HG03175 (cell line): Measurements from ENCODE around the gene RPL13.
A peak's percentile ranks its signal among the peaks of the same experiment; 100 is the strongest.

Source experiments
- ATAC-seq: cut with Tn5 transposase; IDR thresholded peaks from one replicate; pipeline ENCODE4 v1.9.1; 2021; ENCODE audit warnings: mild to moderate bottlenecking, moderate library complexity; ENCODE audit not compliant: unreplicated experiment

Gene RPL13

DNA sequence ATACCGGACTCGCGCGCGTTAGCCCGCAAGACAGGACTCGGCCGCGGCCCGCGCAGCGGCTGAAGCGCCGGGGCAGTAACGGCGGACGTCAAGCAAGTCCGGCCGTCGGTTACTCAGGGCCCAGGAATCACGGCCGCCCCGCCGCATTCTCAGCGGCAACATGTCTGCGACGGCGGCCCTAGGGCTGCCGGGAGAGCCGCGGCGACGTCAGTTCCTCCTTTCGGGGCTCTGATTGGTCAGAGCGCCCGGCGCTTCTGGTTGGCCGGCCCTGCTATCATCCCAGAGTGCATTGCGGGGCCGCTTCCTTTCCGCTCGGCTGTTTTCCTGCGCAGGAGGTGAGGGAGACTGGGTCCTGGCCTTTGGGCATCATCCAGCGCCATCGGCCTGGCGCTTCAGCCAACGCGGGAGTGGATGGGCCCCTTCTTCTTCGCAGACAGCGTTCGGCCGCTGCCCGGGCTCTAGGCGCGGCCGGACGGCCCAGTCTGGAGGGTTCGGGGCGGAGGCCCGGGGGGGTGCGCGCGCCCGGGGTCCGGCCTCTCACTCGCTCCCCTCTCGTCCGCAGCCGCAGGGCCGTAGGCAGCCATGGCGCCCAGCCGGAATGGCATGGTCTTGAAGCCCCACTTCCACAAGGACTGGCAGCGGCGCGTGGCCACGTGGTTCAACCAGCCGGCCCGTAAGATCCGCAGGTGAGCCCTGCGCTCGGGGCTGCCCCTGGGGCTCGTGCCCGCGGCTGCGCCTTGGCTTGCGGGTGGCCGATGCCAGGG, at the start of gene RPL13:
Gene RPL13, plus strand, starts transcription at position 305 of the 764 bp plus-strand sequence. Its CDS starts 278 bp downstream, at position 583.
- ATAC-seq: peak; percentile 90

DNA sequence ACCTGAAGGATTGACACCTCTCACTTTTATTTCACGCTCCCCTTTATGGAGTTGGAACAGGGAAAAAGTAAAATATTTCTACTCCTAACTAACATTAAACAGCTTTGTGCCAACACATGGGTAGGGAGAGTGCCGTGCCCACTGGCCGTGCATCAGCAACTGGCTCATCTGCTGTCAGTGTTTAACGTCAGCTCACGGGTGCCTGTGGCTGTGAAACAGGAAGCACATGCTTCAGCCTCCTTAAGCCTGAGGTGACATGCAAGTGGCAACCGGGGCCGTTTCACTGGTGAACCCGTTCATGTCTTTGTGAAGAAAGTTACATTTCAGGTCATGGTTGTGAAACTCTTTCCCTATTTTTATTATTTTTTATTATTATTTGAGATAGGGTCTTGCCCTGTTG, 49.1 kb upstream of the RPL13 start:
- ATAC-seq: no peak

- no peak for ATAC-seq
These were observed 48.0 kb upstream of the RPL13 start for GRCh38 chr16:89512453-89512852.

DNA sequence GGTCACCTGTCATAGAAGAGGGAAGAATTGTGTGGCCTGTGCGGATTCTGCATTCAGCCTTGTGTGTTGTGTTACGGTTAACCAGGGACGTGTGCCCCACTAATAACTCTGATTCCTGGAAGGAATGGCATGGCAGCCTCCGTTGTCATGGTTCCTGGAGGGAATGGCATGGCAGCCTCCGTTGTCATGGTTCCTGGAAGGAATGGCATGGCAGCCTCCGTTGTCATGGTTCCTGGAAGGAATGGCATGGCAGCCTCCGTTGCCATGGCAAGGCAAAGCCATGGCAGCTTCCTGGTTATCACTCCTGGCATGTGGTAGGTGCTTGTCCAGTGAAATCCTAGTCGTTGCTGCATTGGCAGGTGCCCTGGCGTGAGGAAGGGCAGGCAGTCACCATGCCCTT, 43.4 kb upstream of the RPL13 start:
- no peak for ATAC-seq

DNA sequence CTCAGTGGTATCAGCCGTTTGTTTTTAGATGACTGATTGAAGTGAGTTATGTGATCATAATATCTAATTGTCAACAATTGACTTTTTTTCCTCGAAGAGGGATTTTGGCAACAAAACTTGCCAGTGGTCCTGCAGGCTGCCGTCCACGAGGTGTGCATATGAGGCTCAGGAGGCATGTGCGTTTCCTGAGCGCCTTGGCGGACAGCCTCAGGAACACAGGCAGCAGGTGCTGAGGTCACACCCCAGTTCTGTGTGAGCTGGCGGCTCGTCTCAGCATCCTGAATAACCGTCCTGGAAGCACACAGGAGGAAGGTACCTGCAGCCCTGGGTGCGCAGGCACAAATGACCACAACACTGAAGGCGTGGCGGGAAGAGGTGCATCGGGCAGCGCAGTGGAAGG, 40.6 kb upstream of the RPL13 start:
- ATAC-seq: no peak

- no peak for ATAC-seq
These were observed 38.2 kb upstream of the RPL13 start for GRCh38 chr16:89522287-89522686.

DNA sequence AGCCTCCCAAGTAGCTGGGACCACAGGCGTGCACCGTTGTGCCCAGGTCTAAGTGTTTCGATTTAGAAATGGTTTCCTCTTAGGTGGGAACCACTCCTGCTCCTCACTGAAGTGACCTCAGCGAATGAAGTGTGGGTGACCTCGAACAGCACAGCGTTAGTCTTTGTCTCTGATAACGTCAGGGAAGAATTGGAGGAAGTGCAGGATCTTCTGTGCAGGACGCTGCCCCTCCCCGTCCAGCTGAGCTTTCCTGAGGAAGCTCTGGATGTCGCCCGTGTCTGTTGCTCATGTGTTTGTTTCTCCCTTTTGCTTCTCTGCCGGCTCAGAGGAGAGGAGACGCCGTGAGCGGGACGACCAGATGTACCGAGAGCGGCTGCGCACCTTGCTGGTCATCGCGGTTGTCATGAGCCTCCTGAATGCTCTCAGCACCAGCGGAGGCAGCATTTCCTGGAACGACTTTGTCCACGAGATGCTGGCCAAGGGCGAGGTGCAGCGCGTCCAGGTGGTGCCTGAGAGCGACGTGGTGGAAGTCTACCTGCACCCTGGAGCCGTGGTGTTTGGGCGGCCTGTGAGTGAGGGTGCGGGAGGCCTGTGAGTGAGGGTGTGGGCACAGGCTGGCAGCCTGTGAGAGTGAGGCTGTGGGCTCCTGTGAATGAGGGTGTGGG, 36.7 kb upstream of the RPL13 start:
- ATAC-seq: no peak

DNA sequence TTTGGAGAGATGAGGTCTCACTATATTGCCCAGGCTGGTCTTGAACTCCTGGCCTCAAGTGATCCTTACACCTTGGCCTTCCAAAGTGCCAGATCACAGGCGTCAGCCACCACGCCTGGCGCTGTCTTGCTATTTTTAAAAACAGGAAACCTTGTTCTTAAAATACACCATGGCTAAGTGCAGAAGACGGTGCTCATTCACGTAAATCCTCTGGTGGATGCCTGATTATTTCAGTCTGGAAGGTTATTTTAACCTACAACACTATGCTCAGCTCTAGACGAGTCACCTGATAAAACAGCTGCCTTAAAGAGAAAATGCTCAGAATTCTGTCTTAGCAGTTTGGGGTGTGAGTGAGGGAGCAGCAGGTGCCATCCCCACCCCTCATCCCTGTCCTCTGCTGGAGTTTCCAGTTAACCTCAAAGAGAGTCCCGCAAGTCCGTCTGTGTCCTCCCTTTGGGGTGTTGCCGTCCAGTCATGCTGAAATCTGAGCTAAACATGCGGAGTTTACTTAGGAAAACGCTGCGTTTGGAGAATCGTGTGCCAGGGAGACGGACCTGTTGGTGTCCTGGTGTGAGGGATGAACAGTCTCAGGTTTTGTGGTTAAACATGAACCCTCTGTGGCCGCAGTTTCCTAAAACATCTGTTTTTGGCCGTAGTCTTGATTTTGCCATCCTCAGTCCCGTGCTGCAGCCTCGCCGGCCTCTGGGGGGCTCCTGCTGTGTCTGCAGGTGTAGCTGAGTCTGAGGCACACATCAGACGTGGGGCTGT, 35.2 kb upstream of the RPL13 start:
- ATAC-seq: no peak

DNA sequence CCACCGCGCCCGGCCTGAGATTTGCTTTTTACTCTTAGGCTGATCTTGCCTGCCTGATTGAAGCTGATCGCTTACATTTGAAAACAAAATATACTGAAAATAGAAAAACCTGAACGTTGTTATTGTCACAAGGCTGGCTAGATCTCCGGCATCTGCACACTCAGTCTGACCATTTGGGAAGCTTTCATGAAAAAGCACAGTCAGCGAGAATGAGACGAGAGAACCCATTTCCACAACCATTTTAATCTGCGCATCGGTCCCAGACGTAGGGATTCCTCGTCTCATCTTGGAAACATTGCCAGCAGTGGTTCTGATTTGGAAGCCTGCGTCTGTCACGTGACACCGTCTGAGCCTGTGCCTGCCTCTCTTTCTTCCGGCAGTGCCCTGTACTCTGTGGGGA, 31.4 kb upstream of the RPL13 start:
- ATAC-seq: no peak

DNA sequence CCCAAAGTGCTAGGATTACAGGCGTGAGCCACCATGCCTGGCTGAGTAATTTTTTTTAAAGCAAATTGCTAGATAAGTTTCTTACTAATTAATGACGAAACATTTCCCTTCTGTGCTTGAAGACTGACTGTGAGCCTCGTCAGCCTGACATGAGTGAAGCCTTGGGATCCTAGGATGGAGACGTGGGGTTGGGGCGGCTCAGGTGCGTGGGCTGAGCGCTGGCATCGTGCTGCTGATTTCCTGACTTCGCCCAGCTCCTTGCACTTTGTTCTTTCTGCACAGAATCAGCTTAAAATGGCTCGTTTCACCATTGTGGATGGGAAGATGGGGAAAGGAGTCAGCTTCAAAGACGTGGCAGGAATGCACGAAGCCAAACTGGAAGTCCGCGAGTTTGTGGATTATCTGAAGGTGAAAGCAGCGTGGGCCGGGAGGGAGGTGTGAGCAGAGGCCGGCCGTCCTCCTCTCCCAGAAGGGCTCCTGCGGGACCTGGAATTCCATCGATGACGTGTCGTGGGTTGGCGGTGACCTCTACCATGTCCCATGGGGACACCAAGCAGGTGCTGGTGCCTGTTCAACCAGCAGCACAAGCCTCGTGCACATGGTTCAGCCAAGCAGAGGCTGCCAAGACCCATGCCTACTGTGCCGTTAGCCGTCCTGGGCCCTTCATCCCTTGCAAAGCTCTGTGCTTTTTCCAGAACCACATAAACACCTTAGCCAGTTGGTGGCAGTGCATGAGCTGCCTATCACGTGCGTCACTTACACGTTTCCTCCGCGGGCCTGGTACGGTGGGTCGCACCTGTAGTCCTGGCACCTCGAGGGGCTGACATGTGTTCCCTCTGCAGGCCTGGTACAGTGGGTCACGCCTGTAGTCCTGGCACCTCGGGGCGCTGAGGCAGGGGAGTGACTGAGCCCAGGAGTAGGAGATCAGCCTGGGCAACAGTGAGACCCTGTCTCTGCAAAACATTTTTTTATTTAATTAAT, 29.8 kb upstream of the RPL13 start:
- ATAC-seq: no peak

GRCh38 chr16:89531821-89532526, 28.5 kb upstream of the RPL13 start:
- ATAC-seq: no peak

GRCh38 chr16:89534252-89534756, 26.2 kb upstream of the RPL13 start:
- no peak for ATAC-seq

GRCh38 chr16:89536371-89536770, 24.1 kb upstream of the RPL13 start:
- no peak for ATAC-seq

DNA sequence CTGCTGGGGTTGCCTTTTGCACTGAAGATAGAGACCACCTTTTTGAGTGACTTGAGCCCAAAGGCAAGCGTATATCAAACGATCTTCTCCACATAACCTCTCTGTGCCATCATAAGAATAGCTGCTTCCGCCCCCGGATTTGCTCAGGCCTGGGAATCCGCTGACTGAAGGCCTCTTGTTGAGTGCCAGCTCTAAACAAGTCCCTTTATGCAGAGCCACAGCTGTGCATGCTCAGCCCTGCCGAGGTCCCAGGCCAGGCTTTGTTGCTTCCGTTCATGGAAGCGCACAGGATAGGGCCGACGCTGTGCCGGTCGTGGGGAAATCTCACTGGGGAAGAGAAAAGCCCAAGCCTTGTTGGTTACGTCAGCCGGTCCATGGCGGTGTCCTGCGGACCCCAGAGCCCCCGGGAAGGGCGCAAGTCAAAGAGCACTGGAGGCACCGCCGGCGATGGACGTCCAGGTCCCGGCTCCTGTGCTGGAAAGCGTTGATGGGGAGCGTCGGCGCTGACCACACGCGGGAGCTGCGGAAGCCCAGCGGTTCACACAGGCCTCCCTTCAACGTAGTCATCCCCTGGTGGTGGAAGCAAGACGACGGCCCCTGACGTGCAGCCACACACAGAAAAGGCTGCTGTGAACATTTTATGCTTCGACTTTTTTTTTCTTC, 23.5 kb upstream of the RPL13 start:
- no peak for ATAC-seq

DNA sequence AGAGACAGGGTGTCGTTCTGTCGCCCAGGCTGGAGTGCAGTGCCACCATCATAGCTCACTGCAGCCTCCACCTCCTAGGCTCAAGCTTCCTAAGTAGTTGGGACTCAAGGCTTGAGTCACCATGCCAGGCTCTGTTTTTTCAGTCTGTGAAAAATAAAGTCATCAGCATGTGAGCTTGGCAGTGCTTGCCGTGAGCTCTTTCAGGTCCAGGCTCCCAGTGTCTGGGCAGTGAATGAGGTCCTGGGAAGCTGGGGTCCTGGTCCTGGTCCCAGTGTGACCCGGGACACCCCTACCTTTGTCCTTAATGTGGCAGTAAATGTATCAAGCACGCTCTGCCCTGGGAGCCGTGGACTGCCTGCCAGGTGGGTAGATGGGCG, 22.9 kb upstream of the RPL13 start:
- ATAC-seq: no peak

- no peak for ATAC-seq
These were observed 22.2 kb upstream of the RPL13 start for GRCh38 chr16:89538286-89538685.

GRCh38 chr16:89540557-89540956, 19.9 kb upstream of the RPL13 start:
- no peak for ATAC-seq

- ATAC-seq: no peak
These were observed 18.7 kb upstream of the RPL13 start for GRCh38 chr16:89541792-89542191.

DNA sequence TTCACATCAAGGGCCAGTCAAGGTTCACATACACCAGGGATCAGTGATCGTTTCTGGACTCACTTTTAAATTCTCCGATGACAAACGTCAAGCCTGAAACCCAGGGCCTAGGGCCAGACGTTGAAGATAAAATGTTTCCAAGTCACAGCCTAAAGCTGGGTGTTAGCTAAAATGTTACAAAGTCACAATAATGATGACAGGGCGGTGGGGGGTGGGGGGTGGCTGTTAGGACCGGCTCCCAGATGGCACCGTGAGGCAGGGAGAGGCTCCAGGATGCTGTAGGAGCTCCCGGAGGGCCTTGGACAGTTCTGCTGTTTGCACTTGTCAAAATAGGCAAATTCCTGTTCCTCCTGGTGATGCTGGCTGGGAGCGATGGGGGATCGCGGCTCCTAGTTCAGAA, 16.4 kb upstream of the RPL13 start:
- no peak for ATAC-seq
